Activated CD8-positive, alpha-beta memory T cell treated with anti-CD3 and anti-CD28 coated beads, Interleukin-2, amount 50 U/mL, for 48 hours (primary cell): ENCODE results near the gene POGLUT2.
A peak's percentile ranks its signal among the peaks of the same experiment; 100 is the strongest.

Experiments used
- DNase-seq: peaks from one replicate; pipeline ENCODE4 v3.0.0-alpha.2; 2020

POGLUT2 gene

DNA sequence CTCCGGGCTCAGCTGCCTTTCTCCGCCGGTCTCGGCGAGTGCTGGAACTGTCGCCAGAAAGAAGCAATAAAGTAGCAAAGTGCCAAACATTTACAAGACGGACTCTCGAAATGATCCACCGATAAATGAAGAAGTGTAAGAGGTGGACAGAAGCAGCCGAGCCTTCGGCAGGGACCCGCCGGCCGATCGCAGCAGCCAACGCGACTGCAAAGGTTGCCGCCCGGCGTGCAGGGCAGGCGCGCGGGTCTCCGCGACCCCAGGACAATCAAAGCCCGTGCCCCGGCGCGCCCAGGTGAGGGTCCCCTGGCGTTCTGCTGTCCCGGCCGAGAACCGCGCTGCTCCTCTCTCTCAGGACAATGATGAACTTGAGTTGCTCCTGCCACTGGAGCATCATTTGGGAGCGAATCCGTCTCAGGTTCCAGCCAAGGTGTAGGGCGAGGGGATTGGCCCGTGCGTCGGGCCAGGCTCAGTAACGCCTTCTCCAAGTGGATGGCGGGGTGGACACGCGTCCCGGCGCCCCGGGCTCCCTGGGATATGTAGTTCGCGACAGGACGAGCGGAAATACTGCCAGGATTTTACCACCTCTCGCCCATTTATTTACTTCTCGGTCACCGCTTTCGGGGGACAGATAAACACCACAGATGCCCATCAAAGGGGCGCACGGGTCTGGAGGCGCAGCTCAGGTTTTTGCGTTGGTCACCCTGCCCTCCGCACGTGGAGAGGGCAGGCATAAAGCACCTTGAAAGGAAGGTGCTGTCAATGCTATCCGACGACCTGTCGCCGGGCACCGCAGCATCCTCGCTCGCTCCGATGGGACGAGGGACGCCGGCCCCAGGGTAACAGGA is at the start of gene POGLUT2, which contains the start of gene BIVM:
Gene POGLUT2, minus strand, starts transcription at position 396 of the 845 bp plus-strand sequence. Its CDS starts 306 bp downstream, at position 90.
Gene BIVM, plus strand, starts transcription at position 539 of the 845 bp plus-strand sequence. CDS start 8,149 bp downstream, outside the sequence.
- DNase-seq = peak; percentile 91

- DNase-seq = no peak
Observed at GRCh38 chr13:102847272-102848234, 48.8 kb upstream of the POGLUT2 start.

GRCh38 chr13:102846261-102847015 is 47.7 kb upstream of the POGLUT2 start:
- no peak for DNase-seq

DNA sequence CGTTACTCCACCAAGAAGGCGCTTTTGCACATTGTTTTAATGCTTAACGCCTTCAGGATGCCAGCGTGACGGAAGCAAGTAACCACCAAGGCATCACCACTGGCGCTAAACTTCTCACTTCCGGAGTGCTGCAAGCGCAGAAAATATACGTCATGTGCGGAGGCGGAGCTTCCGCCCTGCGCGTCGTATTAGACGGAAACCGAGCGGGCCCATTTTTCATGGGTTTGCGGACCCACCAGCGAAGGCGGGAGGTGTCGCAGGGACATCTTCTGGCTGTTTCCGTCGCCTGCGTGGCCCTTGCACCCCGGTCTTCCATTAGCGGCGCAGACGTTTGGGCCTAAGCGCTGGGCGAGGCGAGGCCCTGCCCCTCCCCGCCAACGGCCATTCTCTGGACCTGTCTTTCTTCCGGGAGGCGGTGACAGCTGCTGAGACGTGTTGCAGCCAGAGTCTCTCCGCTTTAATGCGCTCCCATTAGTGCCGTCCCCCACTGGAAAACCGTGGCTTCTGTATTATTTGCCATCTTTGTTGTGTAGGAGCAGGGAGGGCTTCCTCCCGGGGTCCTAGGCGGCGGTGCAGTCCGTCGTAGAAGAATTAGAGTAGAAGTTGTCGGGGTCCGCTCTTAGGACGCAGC is 47.0 kb upstream of the POGLUT2 start, which contains the start of gene ERCC5:
Gene ERCC5, plus strand, starts transcription at position 403 of the 631 bp plus-strand sequence. CDS start 235 bp downstream, outside the sequence.
- peak; percentile 98 for DNase-seq

- no peak for DNase-seq
Observed at GRCh38 chr13:102845289-102845629, 46.5 kb upstream of the POGLUT2 start.

GRCh38 chr13:102839462-102839861 is 40.7 kb upstream of the POGLUT2 start:
- DNase-seq = no peak

- no peak for DNase-seq
Observed at GRCh38 chr13:102838982-102839381, 40.2 kb upstream of the POGLUT2 start.

DNA sequence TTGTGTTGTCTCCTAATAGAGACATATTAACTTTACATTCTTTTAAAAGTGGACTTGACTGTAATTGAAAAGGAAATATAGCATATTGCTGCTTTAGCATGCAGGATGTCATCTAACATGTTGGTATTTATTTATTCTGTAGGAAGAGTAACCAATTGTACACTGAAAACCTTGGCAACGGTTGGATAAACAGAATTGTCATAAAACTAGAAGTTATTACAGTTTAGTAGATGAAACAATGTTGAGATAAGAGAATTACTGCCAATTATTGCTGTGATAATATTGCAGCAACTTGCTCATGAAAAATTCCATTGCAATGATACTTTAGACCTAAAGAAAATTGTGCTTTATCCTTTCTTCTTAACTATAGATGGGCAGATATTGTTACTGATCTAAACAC is 39.5 kb upstream of the POGLUT2 start:
- DNase-seq = no peak

DNA sequence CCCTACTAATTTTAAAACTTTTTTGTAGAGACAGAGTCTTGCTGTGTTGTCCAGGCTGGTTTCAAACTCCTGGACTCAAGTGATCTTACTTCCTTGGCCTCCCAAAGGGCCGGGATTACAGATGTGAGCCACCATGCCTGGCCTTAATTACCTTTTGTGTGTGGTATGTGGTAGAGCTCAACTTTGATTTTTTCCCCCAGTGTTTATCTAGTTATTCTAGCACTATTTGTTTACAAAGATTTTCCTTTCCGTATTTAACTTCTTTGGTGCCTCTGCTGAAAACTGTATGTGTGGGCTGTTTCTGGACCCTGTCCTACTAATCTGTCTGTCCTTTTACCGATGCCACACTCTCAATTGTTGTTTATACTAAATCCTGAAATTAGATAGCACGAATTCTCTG is 37.7 kb upstream of the POGLUT2 start:
- no peak for DNase-seq

GRCh38 chr13:102830646-102831045 is 31.9 kb upstream of the POGLUT2 start:
- no peak for DNase-seq

- DNase-seq = no peak
Observed at GRCh38 chr13:102825921-102826706, 27.3 kb upstream of the POGLUT2 start.

GRCh38 chr13:102825400-102825799 is 26.6 kb upstream of the POGLUT2 start:
- no peak for DNase-seq

- DNase-seq = no peak
Observed at GRCh38 chr13:102817907-102818306, 19.1 kb upstream of the POGLUT2 start.

- DNase-seq = no peak
Observed at GRCh38 chr13:102817241-102817640, 18.5 kb upstream of the POGLUT2 start.

- DNase-seq = no peak
Observed at GRCh38 chr13:102816708-102817107, 17.9 kb upstream of the POGLUT2 start.

DNA sequence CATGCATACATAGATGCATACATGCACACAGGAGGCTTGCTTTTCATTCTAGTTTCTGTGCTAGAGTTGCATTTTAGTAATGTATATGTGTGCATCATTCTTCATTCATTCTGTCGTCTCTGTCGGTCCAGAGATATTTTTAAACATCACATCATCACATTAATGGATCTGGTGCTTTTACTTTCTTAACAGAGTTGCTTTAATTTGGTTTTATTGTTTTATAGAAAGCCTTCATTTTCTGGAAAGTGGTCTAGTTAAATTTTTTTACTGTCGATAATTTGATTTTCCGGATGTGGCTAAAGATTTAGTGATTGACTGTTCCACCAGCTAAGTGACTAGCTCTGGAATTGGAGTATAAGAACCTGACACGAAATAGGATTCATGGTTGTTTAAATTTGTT is 17.0 kb upstream of the POGLUT2 start:
- DNase-seq = no peak

GRCh38 chr13:102814793-102815192 is 16.0 kb upstream of the POGLUT2 start:
- no peak for DNase-seq

GRCh38 chr13:102814025-102814607 is 15.3 kb upstream of the POGLUT2 start:
- DNase-seq = no peak

DNA sequence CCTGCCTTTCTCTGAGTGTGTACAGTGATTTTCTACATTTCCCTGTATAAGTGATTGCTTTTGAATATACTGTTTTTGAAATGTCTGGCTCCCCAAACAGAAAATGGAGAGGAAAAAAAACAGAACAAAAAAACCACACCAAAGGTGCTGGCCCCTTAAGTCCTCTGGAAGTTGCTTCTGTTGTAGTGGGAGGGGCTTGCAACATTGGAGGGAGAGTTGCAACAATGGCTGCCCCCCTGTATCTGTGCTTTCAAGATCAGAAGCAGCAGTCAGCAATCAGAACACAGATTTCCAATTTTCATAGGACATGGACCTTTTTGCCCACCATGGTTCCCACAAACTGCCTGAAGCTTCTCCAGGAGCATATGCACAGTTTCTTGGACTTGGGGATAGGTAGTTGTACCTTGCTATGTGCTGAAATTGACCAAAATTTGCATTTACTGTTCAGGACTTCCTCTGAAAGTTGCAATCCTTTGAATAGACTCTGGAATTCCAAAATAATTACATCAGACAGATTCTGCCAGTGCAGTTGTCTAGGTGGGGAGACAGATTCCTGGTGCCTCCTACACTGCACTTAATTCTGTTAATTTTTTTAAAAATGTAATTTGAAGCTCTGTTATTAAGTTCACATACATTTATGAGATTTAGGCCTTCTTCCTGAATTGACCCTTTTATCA is 14.0 kb upstream of the POGLUT2 start:
- DNase-seq = no peak

DNA sequence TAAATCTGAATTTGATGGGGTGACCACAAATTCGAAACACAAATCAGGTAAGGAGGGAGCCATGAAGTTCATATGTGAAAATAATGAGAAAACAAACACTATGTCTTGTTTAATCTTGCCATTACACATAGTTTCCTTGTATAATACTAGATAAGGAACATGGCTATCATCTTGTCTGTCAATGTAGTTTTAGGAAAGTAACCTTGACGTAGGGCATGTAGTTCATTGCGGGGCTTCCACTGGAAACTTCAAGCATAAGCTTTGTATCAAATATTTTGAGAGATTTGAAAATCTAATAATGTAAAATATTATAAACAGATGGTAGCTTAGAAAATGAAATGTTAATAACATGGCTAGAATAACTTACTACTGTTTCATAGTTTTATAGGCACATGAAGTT is 8.9 kb upstream of the POGLUT2 start:
- no peak for DNase-seq
